Common myeloid progenitor, CD34-positive (primary cell): ENCODE measurements around the gene RBFOX2.

Experiments
- CTCF ChIA-PET: fragments of 350-600 bp; sonication (Branson Sonifier 250); formaldehyde crosslinking; loops from one replicate; lab custom pipeline; 2021; ENCODE audit warnings: antibody characterized with exemption; lab: Charles Lee
- POLR2A ChIA-PET: fragments of 350-600 bp; sonication (Branson Sonifier 250); formaldehyde crosslinking; loops from one replicate; lab custom pipeline; 2021; ENCODE audit warnings: antibody characterized with exemption; lab: Charles Lee
- DNase-seq, 3 donors: peaks; one replicate each; pipeline versions ENCODE4 v3.0.0 to v3.0.0-alpha.2; 2013
- H3K27ac ChIP-seq, 2 experiments: 1 replicate in 1 of 2; 2 replicates in 1 of 2; pipeline ENCODE4 v1.7.0; 2013; ENCODE audit warnings: inconsistent platforms in 2 of 2, low read length in 2 of 2, mild to moderate bottlenecking in 2 of 2, low read depth in 1 of 2, moderate library complexity in 1 of 2; ENCODE audit not compliant: severe bottlenecking in 2 of 2, insufficient read depth in 1 of 2, poor library complexity in 1 of 2
- H3K27me3 ChIP-seq, 5 experiments: replicated peaks in 2 of 5; 1 replicate in 3 of 5; 2 replicates in 2 of 5; pipeline versions ENCODE4 v1.6.1 to v1.7.0; 2013; ENCODE audit warnings: low read length in 4 of 5, mild to moderate bottlenecking in 2 of 5, moderate library complexity in 2 of 5, inconsistent platforms in 1 of 5; ENCODE audit not compliant: insufficient read depth in 5 of 5, control insufficient read depth in 4 of 5
- H3K36me3 ChIP-seq, 4 experiments: 1 replicate in 2 of 4; 2 replicates in 2 of 4; pipeline versions ENCODE4 v1.6.1 to v1.7.0; 2013; ENCODE audit warnings: low read length in 3 of 4, control low read depth in 1 of 4, mild to moderate bottlenecking in 1 of 4; ENCODE audit not compliant: control insufficient read depth in 4 of 4, insufficient read depth in 4 of 4
- H3K4me1 ChIP-seq, 4 experiments: 1 replicate in 3 of 4; 2 replicates in 1 of 4; pipeline versions ENCODE4 v1.6.1 to v1.7.1; 2013; ENCODE audit warnings: low read length in 3 of 4, mild to moderate bottlenecking in 3 of 4, control low read depth in 1 of 4, inconsistent platforms in 1 of 4, moderate library complexity in 1 of 4; ENCODE audit not compliant: control insufficient read depth in 4 of 4, insufficient read depth in 4 of 4; ENCODE audit errors: control extremely low read depth in 1 of 4
- H3K4me3 ChIP-seq, 7 experiments: 1 replicate in 4 of 7; 2 replicates in 3 of 7; pipeline versions ENCODE4 v1.5.1 to v1.7.0; 2013; ENCODE audit warnings: mild to moderate bottlenecking in 7 of 7, low read length in 6 of 7, moderate library complexity in 6 of 7, inconsistent platforms in 2 of 7, low read depth in 2 of 7, control low read depth in 1 of 7; ENCODE audit not compliant: insufficient read depth in 4 of 7, control insufficient read depth in 1 of 7; ENCODE audit errors: extremely low read depth in 1 of 7
- H3K9me3 ChIP-seq, 5 experiments: 1 replicate in 4 of 5; 2 replicates in 1 of 5; pipeline versions ENCODE4 v1.6.1 to v1.7.1; 2013; ENCODE audit warnings: low read length in 4 of 5, mild to moderate bottlenecking in 2 of 5, inconsistent platforms in 1 of 5, low read depth in 1 of 5, moderate library complexity in 1 of 5; ENCODE audit not compliant: control insufficient read depth in 4 of 5, insufficient read depth in 2 of 5; ENCODE audit errors: control extremely low read depth in 1 of 5
- WGBS: methylation state at CpG from one replicate; pipeline ENCODE4 v1.1.5; 2013; ENCODE audit not compliant: insufficient coverage; 5-methylcytosine and 5-hydroxymethylcytosine counted together

RBFOX2 gene

DNA sequence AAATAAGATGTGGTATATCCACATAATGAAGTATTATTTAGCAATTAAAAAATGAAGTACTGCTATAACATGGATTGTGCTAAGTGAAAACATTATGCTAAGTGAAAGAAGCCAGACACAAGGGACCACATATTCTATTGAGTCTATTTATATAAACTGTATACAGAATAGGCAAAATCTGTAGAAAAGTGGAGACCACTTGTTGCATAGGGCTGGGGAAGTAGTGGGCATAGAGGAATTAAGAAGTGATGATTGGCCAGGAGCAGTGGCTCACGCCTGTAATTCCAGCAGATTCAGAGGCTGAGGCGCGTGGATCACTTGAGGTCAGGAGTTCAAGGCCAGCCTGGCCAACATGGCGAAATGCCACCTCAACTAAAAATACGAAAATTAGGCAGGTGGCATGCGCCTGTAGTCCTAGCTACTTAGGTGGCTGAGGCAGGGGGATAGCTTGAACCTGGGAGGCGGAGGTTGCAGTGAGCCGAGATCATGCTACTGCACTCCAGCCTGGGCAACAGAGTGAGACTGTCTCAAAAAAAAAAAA is 109.6 kb downstream of the RBFOX2 start:
- no peak for DNase-seq
- Histone ChIP-seq H3K27me3 (no peaks in the 10 kb centered on the region), H3K27ac (no peak overlapping the region), H3K36me3 (no peaks in the 10 kb centered on the region), H3K4me1 (peaks cover 4 to 19% (median 17%) of the 10 kb centered on the region in 4 experiments), H3K4me3 (no peak overlapping the region), H3K9me3 (no peaks in the 10 kb centered on the region)
- CTCF ChIA-PET, result interaction anchor here (0.5 to 9.1 kb wide), 3 partner anchors 158 to 298 kb away, joined by 4 to 55 read pairs (median 7); no protein-coding TSS in a partner anchor
- POLR2A ChIA-PET, result no interaction called here
- 96% methylated on average over 6 of the region's 8 CpGs for WGBS

DNA sequence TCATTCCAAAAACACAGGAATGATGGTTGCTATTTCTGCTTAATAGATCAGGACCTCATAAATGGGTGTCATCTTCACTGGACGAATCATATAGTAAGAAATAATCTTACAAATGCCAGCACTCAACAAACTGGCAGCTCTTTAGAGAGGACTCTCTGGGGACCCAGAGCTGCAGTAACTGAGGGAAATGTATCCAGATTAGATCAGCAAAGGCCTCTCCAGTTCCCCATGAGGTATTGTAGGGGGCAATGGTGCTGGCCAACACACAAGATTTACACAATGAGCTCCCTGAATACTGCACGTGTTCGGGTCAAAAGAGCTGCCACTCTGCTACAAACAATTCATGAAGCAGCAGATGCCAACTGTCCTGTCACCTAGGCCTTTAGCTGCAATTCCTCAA is 110.2 kb downstream of the RBFOX2 start:
- ChIA-PET CTCF (interaction anchor here (1.9 to 9.1 kb wide), 2 partner anchors 157 to 289 kb away, joined by 7 to 55 read pairs; no protein-coding TSS in a partner anchor), POLR2A (no interaction called here)
- no peak overlapping the region for H3K4me3 ChIP-seq

GRCh38 chr22:35917651-35918050 is 111.0 kb downstream of the RBFOX2 start:
- DNase-seq, result no peak
- H3K36me3 ChIP-seq, result no peaks in the 10 kb centered on the region
- no peak overlapping the region for H3K27ac ChIP-seq
- H3K4me1 ChIP-seq, result peaks cover 6 to 25% (median 17%) of the 10 kb centered on the region in 4 experiments
- CTCF ChIA-PET, result interaction anchor here (1.0 to 9.1 kb wide), 2 partner anchors 14 to 288 kb away, joined by 3 to 55 read pairs; no protein-coding TSS in a partner anchor
- POLR2A ChIA-PET, result no interaction called here
- H3K9me3 ChIP-seq, result no peaks in the 10 kb centered on the region
- H3K27me3 ChIP-seq, result no peaks in the 10 kb centered on the region
- WGBS, result 91% methylated on average over 4 of the region's 4 CpGs
- H3K4me3 ChIP-seq, result no peak overlapping the region

More for the DNA sequence above, 110.2 kb downstream of the RBFOX2 start:
- Histone ChIP-seq H3K36me3 (no peaks in the 10 kb centered on the region), H3K9me3 (no peaks in the 10 kb centered on the region), H3K27ac (no peak overlapping the region), H3K27me3 (no peaks in the 10 kb centered on the region), H3K4me1 (peaks cover 4 to 24% (median 17%) of the 10 kb centered on the region in 4 experiments)
- no peak for DNase-seq
- 95% methylated on average over 3 of the region's 3 CpGs for WGBS

- Histone ChIP-seq H3K27me3 (no peaks in the 10 kb centered on the region), H3K4me3 (peak overlapping the region in 4 of 7 experiments; percentile 60 to 81 (median 74)), H3K9me3 (no peaks in the 10 kb centered on the region), H3K27ac (peak overlapping the region in 1 of 2 experiments; percentile 63), H3K36me3 (no peaks in the 10 kb centered on the region), H3K4me1 (peaks cover 15 to 33% (median 22%) of the 10 kb centered on the region in 4 experiments)
- CTCF ChIA-PET, result interaction anchor here (0.9 to 9.1 kb wide), 7 partner anchors 10 to 286 kb away, joined by 3 to 55 read pairs (median 5); no protein-coding TSS in a partner anchor
- POLR2A ChIA-PET, result interaction anchor here (1.6 kb wide), 1 partner anchor 75 kb away, joined by 4 read pairs; no protein-coding TSS in a partner anchor
- 32% methylated on average over 5 of the region's 5 CpGs for WGBS
- DNase-seq, result no peak
These were observed 113.1 kb downstream of the RBFOX2 start for GRCh38 chr22:35915477-35916013.

- ChIA-PET POLR2A (interaction anchor here (1.6 kb wide), 1 partner anchor 74 kb away, joined by 4 read pairs; no protein-coding TSS in a partner anchor), CTCF (interaction anchor here (0.9 to 9.1 kb wide), 5 partner anchors 10 to 286 kb away, joined by 3 to 55 read pairs (median 5); no protein-coding TSS in a partner anchor)
- H3K36me3 ChIP-seq, result no peaks in the 10 kb centered on the region
- H3K4me3 ChIP-seq, result peak overlapping the region in 6 of 7 experiments; percentile 36 to 82 (median 74)
- WGBS, result 0% methylated on average over 5 of the region's 9 CpGs
- peaks cover 19 to 38% (median 24%) of the 10 kb centered on the region in 4 experiments for H3K4me1 ChIP-seq
- DNase-seq, result peak; percentile 70 to 83 (median 82)
- peak overlapping the region; percentile 30 to 63 for H3K27ac ChIP-seq
- H3K27me3 ChIP-seq, result no peaks in the 10 kb centered on the region
- H3K9me3 ChIP-seq, result no peaks in the 10 kb centered on the region
These were observed 113.8 kb downstream of the RBFOX2 start for GRCh38 chr22:35914665-35915476.

DNA sequence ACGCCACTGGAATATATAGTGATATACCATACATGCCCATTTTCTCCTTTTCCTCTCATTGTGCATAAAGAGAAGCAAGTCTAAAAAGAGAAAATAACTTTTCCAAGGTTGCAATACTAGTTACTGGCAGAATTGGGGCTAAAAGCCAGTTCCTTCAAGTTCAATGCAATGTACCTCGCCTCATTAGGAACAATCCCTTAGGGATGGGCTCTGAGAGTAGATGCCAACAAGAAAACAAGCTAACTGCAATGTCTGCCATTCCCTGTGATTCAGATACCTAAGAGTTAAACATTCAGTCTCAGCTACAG is 114.3 kb downstream of the RBFOX2 start:
- H3K27ac ChIP-seq, result peak overlapping the region in 1 of 2 experiments; percentile 63
- H3K36me3 ChIP-seq, result no peaks in the 10 kb centered on the region
- no peaks in the 10 kb centered on the region for H3K27me3 ChIP-seq
- H3K4me3 ChIP-seq, result peak overlapping the region in 4 of 7 experiments; percentile 60 to 81 (median 74)
- 68% methylated on average over 2 of the region's 2 CpGs for WGBS
- no peak for DNase-seq
- no peaks in the 10 kb centered on the region for H3K9me3 ChIP-seq
- peaks cover 19 to 44% (median 26%) of the 10 kb centered on the region in 4 experiments for H3K4me1 ChIP-seq
- POLR2A ChIA-PET, result interaction anchor here (1.6 kb wide), 1 partner anchor 74 kb away, joined by 4 read pairs; no protein-coding TSS in a partner anchor
- CTCF ChIA-PET, result interaction anchor here (0.7 to 1.8 kb wide), 4 partner anchors 9 to 288 kb away, joined by 3 to 6 read pairs (median 4); no protein-coding TSS in a partner anchor
